Thymus (tissue), 11 donors: ENCODE data around the gene FOXN3. TPM values are rescaled to one million over a fixed set of nuclear protein-coding genes. Genes with fewer than 3 reads are reported as not detected.

Experiments
- DNase-seq, 9 donors: peaks; one replicate each; pipeline ENCODE4 v3.0.0-alpha.2; 2013; ENCODE audit warnings: low spot score in 9 of 9, low read depth in 6 of 9, missing footprints in 1 of 9
- H3K27ac ChIP-seq, 2 donors: one replicate each; pipeline ENCODE4 v1.5.1; 2013; ENCODE audit warnings: control low read depth in 1 of 2, low read depth in 1 of 2, low read length in 1 of 2, mild to moderate bottlenecking in 1 of 2, moderate library complexity in 1 of 2
- H3K27me3 ChIP-seq, 2 donors: one replicate each; pipeline ENCODE4 v1.5.1; 2013; ENCODE audit warnings: low read length in 1 of 2; ENCODE audit not compliant: control insufficient read depth in 2 of 2, insufficient read depth in 1 of 2
- H3K36me3 ChIP-seq, 2 donors: one replicate each; pipeline ENCODE4 v1.5.1; 2013; ENCODE audit warnings: low read length in 1 of 2, mild to moderate bottlenecking in 1 of 2, moderate library complexity in 1 of 2; ENCODE audit not compliant: control insufficient read depth in 2 of 2, insufficient read depth in 2 of 2
- H3K4me1 ChIP-seq, 2 donors: one replicate each; pipeline ENCODE4 v1.5.1; 2013; ENCODE audit warnings: low read length in 2 of 2; ENCODE audit not compliant: control insufficient read depth in 2 of 2, insufficient read depth in 2 of 2
- H3K4me3 ChIP-seq, 2 donors: one replicate each; pipeline ENCODE4 v1.5.1; 2013; ENCODE audit warnings: low read length in 2 of 2, control low read depth in 1 of 2, mild to moderate bottlenecking in 1 of 2
- H3K9me3 ChIP-seq, 2 donors: one replicate each; pipeline ENCODE4 v1.5.1; 2013; ENCODE audit warnings: low read length in 1 of 2, mild to moderate bottlenecking in 1 of 2; ENCODE audit not compliant: control insufficient read depth in 2 of 2, insufficient read depth in 1 of 2
- WGBS: extraction: QIAGEN DNeasy Blood & Tissue Kit; methylation state at CpG from one replicate; pipeline ENCODE4 v1.1.7; 2013; 5-methylcytosine and 5-hydroxymethylcytosine counted together
- polyA plus RNA-seq: library from polyadenylated mRNA; stranded (reverse); fragments of 200-250 nt; gene quantifications from one replicate; pipeline ENCODE4 v1.2.3, GENCODE V29; 2013
- total RNA-seq: library from RNA; stranded (reverse); fragments of 120-200 nt; gene quantifications from one replicate; pipeline ENCODE4 v1.2.4, GENCODE V29; 2013
- donor health status: healthy.

FOXN3 gene
- total and polyA plus RNA-seq, 2 donors = 21.9 to 32.5 TPM

DNA sequence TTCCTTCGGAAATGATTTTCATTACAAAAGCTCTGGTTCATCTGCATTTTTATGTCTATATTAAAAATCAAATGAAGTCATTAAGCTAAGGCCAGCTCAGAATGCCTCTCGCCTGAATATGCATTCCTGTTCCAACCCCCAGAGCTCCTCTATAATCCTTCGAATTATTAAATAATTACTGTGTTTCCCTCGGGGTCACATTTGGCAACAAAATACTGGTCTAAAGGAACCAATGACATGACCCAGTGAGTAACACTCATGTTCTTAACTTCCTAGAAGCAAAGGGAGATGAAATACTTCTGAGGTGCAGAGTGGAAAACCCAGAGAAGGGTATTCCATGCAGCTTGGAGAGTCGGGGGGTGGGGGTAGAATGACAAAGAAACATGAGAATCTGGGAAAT is 68.3 kb downstream of the FOXN3 start:
- peak overlapping the region in 1 of 2 donors; percentile 56 for H3K27ac ChIP-seq
- no peaks in the 10 kb centered on the region for H3K9me3 ChIP-seq
- H3K4me1 ChIP-seq = peaks cover 22 to 55% of the 10 kb centered on the region in 2 donors
- H3K27me3 ChIP-seq = no peaks in the 10 kb centered on the region
- 96% methylated on average over 5 of the region's 5 CpGs for WGBS
- no peak for DNase-seq
- H3K36me3 ChIP-seq = peaks cover 14 to 35% of the 10 kb centered on the region in 2 donors
- no peak overlapping the region for H3K4me3 ChIP-seq

DNA sequence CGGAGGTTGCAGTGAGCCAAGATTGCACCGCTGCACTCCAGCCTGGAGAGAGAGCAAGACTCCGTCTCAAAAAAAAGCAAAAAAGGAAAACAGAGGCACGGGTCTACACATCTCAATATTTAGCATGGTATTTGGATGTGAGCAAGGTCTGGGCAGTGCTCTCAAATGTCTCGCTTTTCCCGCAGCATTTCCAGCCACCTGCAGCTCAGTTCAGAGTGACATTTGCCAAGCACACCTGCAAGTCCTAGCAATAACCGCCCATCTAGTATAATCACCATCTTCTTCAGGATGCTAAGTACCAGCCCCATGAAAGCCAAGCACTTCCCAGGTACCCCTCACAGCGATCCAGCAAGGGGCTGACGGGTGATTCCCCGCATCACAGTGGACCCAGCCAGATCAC is 69.1 kb downstream of the FOXN3 start:
- Histone ChIP-seq H3K36me3 (peaks cover 14 to 35% of the 10 kb centered on the region in 2 donors), H3K4me1 (peaks cover 20 to 47% of the 10 kb centered on the region in 2 donors), H3K4me3 (no peak overlapping the region), H3K27ac (no peak overlapping the region), H3K27me3 (no peaks in the 10 kb centered on the region), H3K9me3 (no peaks in the 10 kb centered on the region)
- DNase-seq = no peak
- WGBS = 97% methylated on average over 10 of the region's 10 CpGs

DNA sequence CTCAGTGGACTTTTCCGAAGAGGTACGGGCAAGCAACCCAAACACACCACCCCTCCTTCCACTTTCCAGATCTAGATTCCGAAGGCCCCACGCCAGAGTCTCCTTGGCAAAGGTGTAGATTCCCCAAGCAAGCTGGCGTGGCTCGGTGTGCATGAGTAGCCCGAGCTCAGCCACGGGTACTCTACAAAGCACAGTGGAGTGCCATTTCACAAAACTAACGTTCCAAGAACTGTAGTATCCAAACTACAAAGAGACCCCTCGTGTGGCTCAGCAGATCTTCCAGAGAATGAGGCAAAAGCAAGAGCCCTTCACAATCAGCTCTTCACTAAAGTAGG is 72.1 kb downstream of the FOXN3 start:
- 97% methylated on average over 10 of the region's 10 CpGs for WGBS
- no peak overlapping the region for H3K27ac ChIP-seq
- H3K4me3 ChIP-seq = no peak overlapping the region
- H3K9me3 ChIP-seq = no peaks in the 10 kb centered on the region
- H3K4me1 ChIP-seq = peaks cover 14 to 33% of the 10 kb centered on the region in 2 donors
- H3K36me3 ChIP-seq = peaks cover 14 to 31% of the 10 kb centered on the region in 2 donors
- no peak for DNase-seq
- H3K27me3 ChIP-seq = no peaks in the 10 kb centered on the region

DNA sequence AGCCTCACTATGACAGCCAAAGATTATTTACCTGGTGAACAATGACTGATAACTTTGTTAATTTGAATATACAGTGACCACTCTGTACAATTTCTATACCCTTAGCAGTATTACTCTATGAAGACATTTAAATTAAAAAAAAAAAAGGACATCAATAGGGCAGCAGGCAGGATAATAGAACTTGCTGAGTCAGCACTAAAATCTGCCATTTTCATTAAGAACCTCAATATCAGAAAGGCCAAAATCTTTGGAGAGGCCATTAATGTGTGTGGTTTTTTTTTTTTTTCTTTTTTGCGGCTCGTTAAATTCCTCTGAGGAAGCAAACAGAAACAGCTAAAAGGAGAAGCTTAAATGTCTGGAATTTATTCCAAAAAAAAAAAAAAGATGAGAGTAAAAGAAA is 73.7 kb downstream of the FOXN3 start:
- Histone ChIP-seq H3K4me1 (peaks cover 16 to 34% of the 10 kb centered on the region in 2 donors), H3K27me3 (no peaks in the 10 kb centered on the region), H3K4me3 (no peak overlapping the region), H3K9me3 (no peaks in the 10 kb centered on the region), H3K36me3 (peaks cover 13 to 21% of the 10 kb centered on the region in 2 donors), H3K27ac (no peak overlapping the region)
- WGBS = 88% methylated on average over 2 of the region's 2 CpGs
- DNase-seq = no peak

DNA sequence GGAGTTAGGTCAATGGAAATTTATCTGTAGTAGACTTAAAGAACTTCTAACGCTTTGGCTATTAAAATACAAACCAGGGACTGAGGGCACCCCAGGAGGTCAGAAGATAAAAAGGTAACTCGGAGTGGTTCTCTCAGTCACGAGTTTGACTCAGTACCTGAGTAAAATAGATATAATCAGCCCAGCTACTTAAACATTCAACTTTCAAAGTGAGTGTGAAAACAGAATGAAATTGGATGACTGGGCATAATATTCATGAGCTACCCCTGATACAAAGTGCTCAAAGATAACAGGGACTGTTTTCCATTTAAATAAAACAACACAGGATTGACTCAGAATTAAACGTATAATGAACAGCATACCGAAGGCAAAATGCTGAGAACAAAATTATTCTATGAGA is 75.0 kb downstream of the FOXN3 start:
- H3K27ac ChIP-seq = no peak overlapping the region
- no peak for DNase-seq
- no peaks in the 10 kb centered on the region for H3K27me3 ChIP-seq
- H3K4me3 ChIP-seq = no peak overlapping the region
- H3K36me3 ChIP-seq = peaks cover 6 to 12% of the 10 kb centered on the region in 2 donors
- no peaks in the 10 kb centered on the region for H3K9me3 ChIP-seq
- WGBS = 97% methylated on average over 5 of the region's 5 CpGs
- H3K4me1 ChIP-seq = peaks cover 16 to 33% of the 10 kb centered on the region in 2 donors

DNA sequence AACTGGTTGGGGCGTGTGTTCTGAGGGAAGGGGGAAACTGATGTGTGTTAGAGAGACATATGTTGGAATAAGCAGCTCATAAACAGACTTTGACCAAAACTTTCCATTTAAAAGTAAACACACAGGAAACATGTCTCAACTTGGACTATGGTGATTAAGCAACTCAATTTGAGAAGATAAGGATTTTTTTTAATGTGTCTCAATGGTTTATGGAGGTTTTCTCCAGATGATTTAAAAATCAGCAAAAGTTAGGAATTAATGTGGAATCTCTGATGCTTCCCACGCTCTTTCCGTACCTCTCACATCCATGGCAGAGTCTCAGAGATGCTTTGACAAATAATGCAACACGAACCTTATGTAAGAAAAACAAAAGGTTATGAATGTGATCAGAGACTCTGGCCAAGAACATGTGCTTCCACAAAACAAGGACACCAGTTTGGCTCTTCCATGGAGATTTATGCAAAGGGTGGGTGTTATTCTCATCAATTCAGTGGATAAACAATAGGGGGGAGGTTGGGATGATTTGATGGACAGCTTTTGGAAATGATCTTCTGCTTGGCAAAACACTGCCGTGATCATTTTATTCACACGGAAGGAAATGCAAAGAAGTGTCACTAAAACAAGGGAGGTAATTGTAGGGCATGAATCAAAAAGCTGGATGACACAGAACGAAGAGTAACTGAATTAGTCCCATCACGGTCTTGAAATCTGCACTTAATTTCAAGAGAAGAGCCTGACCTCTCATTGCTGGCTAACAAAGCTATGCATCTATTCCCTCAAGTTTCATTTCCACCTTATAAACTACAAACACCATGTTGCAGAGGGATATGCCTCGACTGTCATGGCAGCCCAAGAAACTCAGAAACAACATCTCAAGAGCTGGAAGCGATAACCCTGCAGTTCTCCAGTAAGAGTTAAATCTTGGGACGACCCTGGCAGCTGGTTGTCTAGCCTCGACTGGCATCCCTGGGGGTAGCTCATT is 76.5 kb downstream of the FOXN3 start:
- no peaks in the 10 kb centered on the region for H3K27me3 ChIP-seq
- no peak overlapping the region for H3K4me3 ChIP-seq
- no peak for DNase-seq
- H3K9me3 ChIP-seq = no peaks in the 10 kb centered on the region
- peaks cover 0 to 5% of the 10 kb centered on the region in 2 donors for H3K36me3 ChIP-seq
- 93% methylated on average over 12 of the region's 12 CpGs for WGBS
- peaks cover 16 to 35% of the 10 kb centered on the region in 2 donors for H3K4me1 ChIP-seq
- H3K27ac ChIP-seq = peak overlapping the region; percentile 42 to 91

DNA sequence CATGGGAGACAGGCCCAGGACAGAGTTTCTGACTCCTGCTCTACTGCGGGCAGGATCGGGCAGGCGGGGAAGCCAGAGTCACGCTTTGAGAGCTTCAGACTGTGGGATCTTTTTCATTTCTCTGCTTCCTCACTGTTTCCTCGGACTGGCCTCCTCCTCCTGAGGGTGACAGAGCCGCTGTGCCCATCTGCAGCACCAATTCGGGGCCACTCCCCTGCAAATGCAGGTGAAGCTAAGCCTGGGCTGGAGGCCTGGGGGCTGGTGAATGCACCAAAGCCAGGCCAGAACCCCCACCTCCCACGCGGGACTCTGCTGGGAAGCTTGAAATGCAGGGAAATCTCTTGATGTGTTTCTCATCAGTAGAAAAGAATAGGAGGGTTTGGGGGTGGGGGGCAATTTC is 77.5 kb downstream of the FOXN3 start:
- no peaks in the 10 kb centered on the region for H3K27me3 ChIP-seq
- H3K4me3 ChIP-seq = no peak overlapping the region
- H3K4me1 ChIP-seq = peaks cover 16 to 35% of the 10 kb centered on the region in 2 donors
- H3K27ac ChIP-seq = peak overlapping the region; percentile 75 to 91
- DNase-seq = no peak
- H3K36me3 ChIP-seq = peaks cover 0 to 5% of the 10 kb centered on the region in 2 donors
- H3K9me3 ChIP-seq = no peaks in the 10 kb centered on the region
- WGBS = 82% methylated on average over 9 of the region's 9 CpGs

DNA sequence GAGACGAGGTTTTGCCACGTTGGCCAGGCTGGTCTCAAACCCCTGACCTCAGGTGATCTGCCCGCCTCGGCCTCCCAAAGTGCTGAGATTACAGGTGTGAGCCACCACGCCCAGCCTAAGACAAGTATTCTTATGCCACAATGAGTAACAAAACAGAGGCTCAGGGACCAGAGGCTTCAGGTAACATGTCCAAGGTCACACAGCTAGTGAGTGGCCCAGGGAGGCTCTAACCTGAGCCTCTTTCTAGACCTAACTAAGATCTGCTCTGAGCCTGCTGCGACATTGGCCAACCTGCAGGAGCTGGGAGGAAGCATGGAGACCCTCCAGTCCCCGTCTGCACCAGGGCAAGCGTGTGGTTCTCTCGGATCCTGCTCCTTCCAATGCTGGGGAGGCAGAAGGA is 77.9 kb downstream of the FOXN3 start:
- DNase-seq = no peak
- Histone ChIP-seq H3K36me3 (peaks cover 0 to 5% of the 10 kb centered on the region in 2 donors), H3K4me3 (no peak overlapping the region), H3K4me1 (peaks cover 16 to 35% of the 10 kb centered on the region in 2 donors), H3K27me3 (no peaks in the 10 kb centered on the region), H3K27ac (peak overlapping the region; percentile 75 to 91), H3K9me3 (no peaks in the 10 kb centered on the region)
- WGBS = 98% methylated on average over 9 of the region's 9 CpGs

DNA sequence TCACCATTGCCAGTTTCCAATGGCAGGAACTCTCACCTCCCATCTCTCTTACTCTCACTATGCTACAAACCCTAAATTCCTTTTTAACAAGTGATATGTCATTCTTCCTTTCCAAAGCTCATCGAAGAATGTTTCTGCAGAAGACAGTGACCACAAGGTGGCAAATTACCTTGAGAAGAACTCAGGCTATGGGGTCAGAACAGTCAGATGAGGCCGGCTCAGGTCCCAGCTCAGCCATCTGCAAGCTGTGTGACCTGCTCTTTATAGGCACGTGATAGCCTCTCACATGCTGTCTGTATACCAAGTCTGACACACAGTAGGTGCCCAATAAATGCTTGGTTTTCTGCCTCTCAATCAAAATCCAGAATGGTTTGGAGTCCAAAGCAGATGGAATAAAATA is 80.7 kb downstream of the FOXN3 start:
- no peak for DNase-seq
- Histone ChIP-seq H3K36me3 (peaks cover 0 to 5% of the 10 kb centered on the region in 2 donors), H3K27me3 (no peaks in the 10 kb centered on the region), H3K4me1 (peaks cover 16 to 35% of the 10 kb centered on the region in 2 donors), H3K4me3 (no peak overlapping the region), H3K27ac (no peak overlapping the region), H3K9me3 (no peaks in the 10 kb centered on the region)
- WGBS = 70% methylated on average over 3 of the region's 3 CpGs
